Activated CD4-positive, alpha-beta T cell treated with anti-CD3 and anti-CD28 coated beads, Interleukin-2, amount 50 U/mL, for 16 hours (primary cell): ENCODE measurements around the gene IDH3G.

Experiments used
- DNase-seq: peaks from one replicate; pipeline ENCODE4 v3.0.0-alpha.2; 2020

IDH3G gene

DNA sequence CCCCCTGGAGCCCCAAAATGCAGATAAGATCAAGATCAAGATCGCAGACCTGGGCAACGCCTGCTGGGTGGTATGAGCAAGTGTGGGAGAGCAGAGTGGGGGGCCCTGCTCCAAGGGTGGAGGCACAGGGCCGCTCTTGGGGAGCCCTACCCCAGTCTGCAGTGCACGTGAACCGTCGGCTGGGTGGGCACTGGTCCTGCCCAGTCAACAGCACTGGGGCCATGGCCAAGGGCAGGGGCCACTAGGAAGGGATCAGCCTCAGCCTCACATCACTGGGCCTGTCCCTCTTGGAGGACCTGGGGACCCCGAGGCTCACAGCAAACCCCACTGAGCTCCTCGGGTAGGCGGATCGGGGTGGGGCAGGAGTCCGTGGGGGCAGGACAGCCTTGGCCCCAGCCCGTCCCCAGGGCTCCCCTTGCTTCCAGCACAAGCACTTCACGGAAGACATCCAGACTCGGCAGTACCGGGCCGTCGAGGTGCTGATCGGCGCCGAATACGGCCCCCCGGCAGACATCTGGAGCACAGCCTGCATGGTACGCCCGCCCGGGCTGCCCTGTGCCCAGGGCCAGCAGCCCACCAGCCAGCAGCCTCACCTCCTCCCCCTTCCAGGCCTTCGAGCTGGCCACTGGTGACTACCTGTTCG lies 9.7 kb downstream of the IDH3G start:
- DNase-seq, result no peak

DNA sequence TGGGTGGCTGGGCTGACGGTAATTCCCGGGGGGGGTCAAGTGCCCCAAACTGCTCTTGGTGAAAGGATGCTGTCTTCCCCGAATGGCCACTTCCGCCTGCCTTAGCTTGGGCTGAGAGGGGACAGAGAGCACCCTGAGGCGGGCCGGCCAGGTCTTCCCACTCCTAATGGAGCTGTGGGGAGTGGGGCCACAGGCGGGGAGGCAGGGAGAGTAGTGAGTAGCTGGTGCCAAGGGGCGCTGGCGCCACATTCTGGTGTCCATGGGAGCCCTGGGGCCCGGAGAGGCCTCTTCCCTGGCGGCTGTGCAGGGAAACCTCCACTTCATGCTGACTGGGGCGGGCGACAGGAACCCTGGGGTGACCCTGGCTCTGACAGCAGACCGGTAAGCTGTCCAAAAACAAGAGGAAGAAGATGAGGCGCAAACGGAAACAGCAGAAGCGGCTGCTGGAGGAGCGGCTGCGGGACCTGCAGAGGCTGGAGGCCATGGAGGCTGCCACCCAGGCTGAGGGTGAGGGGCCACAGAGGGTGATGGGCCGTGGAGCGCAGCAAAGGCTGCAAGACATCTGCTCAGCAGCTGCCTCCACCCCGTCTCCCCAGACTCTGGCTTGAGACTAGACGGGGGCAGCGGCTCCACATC lies 10.7 kb downstream of the IDH3G start:
- DNase-seq, result no peak

DNA sequence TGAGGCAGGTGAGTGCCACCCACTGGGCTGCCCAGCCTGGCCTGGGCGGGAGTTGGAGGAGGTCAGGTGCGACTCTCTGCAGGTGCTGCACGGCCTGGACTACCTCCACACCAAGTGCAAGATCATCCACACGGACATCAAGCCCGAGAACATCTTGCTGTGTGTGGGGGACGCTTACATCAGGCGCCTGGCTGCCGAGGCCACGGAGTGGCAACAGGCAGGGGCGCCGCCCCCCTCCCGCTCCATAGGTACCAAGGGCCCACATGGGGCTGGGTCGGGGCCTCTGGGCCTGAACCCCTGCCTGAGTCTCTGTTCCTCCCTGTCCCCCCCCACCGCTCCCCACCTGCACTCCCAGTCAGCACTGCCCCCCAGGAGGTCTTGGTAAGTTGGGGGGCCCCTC lies 11.3 kb downstream of the IDH3G start:
- no peak for DNase-seq

DNA sequence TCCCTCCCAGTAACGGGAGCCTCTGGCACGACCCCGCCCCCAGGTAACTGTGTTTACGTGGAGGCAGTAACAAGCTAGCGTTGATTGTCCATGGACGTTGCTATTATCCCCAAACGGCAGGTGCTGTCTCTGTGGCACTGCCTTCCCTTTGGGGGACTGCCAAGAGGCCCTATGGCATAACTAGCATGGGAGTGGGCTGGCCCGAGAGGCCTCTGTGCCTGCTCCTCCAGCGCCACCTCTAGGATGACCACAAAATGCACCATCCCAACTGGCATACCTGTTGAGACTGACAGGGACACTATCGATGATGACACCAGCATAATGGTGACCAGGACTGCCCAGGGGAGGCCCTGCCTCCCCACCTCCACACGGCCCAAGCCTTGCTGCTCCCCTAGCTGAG lies 11.9 kb downstream of the IDH3G start:
- DNase-seq, result no peak

DNA sequence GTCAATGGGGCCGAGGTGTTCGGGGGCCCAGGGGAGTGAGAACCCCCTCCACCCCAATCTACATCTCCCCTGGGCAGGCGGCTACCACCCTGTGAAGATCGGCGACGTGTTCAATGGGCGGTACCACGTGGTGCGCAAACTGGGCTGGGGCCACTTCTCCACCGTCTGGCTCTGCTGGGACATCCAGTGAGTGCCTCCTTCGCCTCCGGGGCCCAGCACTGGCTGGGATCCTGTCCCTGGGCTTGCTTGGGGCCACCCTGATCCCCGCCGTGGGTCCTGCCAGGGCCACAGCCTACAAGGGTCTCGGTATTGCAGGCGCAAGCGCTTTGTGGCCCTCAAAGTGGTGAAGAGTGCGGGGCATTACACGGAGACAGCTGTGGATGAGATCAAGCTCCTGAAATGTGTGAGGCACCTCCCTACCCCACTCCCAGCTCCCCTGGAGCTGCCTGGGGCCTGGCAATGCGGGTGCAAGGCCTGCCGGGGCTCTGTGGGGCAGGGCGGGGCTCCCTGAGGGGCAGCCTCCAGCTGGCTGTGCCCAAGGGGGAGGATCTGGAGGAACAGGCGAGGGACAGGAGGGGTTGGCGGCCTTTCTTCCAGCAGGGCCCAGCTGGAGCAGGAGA lies 12.6 kb downstream of the IDH3G start:
- no peak for DNase-seq

DNA sequence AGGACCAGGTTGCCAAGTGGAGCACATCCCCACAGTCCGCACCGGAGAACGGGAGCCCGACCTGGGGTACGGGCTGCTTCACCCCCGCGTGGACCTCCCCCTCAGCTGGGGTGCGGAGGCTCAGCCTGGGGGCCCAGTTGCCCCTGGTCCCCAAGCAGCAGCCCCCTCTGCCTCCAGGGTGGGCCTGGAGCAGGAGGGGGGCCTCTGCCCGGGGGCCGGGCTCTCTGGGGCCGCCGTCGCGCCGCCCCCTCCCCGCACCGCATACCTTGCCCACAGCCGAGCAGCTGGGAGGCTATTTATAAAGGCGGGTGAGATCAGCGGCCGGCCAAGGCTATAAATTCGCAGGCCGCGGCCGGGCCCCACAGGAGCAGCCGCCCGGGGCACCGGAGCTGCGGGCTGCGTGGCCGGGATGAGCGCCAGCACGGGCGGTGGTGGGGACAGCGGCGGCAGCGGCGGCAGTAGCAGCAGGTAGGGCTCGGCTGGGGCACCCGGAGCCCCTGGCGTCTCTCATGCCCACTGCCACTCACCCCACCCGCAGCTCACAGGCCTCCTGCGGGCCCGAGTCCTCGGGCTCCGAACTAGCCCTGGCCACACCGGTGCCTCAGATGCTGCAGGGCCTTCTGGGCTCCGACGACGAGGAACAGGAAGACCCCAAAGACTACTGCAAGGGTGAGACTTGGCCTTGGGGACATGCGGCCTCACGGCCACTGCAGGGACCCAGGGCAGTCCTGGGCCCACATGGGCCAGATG lies 13.3 kb downstream of the IDH3G start, which contains the start of gene SRPK3:
TSS of gene SRPK3 (plus strand) at position 364 of the 750 bp plus-strand sequence. CDS start at position 410, 46 bp downstream.
- no peak for DNase-seq

DNA sequence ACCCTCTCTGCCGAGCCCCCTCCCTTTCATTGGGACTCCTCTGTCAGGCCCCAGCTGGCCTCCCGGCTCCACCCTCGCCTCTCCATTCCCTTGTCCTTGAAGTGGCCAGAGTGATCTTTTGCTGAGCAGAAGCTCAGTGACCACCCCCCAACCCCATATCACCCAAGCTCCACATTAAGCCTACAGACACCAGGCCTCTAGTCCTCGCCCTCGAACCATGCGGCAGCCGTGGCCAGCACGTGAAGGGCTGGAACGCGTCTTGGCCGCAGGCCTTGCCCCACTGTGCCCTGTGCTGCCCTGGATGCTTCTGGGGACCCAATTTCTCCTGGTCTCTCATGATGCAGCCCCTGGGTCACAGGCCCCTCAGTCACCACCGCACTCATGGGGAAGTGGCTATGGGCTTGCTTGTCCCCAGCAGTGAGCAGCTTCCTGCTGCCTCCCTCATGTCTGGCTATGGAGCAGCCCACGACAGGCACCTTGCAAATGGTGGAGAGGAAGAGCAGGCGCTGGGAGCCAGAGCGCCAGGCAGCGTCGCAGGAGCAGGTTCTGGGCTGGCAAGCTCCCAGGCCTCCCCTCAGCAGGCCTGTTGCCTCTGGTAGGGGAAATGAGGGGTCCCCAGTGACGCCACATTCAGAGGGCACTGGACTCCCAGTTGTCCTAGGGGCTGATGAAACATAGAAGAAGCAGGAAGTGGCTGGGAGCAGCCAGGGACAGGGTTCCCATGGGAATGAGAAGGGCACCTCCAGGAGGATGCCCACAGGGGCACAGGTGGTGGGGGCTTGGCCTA lies 14.1 kb downstream of the IDH3G start:
- DNase-seq, result no peak

DNA sequence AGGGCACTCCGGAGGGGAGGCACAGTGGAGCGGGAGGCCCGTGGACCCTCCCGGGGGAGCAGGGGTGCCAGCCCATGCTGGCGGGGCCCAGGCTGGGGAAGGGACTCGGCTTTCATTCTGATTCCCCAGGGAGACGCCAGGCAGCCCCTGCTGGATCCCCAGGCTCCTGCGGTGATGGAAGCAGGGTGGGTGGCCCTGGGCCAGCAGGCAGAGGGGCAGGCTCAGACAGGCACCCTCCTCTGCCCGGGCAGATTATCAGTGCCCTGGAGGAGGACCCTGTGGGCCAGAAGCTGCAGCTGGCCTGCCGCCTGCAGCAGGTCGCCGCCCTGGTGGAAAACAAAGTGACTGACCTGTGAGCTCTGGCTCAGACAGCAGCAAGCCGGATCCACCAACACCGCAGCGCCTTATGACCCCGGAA lies 15.5 kb downstream of the IDH3G start:
- peak; percentile 24 for DNase-seq

DNA sequence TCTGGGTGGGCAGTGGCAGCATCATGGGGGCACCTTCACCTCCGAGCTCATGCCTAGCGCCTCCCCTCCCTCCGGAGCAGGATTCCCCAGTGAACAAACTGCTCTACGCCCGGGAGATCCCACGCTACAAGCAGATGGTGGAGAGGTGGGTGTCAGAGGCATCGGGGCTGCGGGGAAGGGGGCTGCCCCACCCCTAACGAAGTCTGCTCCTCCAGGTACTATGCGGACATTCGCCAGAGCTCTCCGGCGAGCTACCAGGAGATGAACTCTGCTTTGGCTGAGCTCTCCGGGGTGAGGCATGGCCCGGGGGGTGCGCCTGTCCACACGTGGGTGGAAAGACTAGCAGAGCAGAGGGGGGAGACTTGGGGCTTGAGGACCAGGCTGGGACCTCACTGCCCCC lies 16.0 kb downstream of the IDH3G start:
- DNase-seq, result no peak

DNA sequence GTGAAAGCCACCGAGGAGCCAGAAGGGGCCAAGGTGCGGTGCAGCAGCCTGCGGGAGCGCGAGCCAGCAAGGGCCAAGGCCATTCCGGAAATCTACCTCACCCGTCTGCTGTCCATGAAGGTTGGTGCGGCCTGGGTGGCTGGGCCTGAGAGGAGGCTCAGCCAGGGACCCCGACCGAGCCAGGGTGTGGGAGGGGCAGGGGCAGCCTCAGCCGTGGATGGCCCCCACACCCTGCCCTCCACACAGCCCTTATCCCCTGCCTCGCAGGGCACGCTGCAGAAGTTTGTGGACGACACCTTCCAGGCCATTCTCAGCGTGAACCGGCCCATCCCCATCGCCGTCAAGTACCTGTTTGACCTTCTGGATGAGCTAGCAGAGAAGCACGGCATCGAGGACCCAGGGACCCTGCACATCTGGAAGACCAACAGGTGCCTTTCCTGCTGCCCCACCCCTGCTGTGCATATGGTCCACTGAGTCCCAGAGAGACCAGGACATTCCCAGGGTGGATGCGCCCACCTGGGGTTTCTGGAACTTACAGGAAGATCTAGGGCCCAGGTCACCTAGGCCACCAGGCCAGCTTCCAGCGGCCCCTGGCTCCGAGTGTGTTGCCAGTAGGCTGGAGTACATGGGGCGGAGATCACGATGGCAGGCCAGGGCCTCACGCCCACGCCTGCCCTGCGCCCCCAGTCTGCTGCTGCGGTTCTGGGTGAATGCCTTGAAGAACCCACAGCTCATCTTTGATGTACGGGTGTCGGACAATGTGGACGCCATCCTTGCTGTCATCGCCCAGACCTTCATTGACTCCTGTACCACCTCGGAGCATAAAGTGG lies 16.7 kb downstream of the IDH3G start:
- DNase-seq, result no peak

DNA sequence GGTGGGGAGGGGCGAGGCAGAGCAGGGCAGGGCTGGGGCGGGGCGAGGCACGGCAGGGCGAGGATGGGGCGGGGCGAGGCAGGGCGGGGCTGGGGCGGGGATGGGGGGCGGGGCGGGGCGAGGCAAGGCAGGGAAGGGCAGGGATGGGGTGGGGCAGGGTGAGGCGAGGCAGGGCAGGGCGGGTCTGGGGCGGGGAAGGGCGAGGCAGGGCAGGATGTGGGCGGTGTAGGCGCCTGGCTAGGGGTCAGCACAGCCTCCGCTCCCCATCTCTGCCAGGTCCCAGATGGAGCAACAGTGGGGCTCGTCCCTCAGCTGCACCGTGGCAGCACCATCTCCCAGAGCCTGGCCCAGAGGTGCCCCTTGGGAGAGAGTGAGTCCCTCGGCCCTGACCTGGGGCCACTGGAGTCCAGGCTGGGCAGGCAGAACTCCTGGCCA lies 17.5 kb downstream of the IDH3G start:
- DNase-seq, result no peak

DNA sequence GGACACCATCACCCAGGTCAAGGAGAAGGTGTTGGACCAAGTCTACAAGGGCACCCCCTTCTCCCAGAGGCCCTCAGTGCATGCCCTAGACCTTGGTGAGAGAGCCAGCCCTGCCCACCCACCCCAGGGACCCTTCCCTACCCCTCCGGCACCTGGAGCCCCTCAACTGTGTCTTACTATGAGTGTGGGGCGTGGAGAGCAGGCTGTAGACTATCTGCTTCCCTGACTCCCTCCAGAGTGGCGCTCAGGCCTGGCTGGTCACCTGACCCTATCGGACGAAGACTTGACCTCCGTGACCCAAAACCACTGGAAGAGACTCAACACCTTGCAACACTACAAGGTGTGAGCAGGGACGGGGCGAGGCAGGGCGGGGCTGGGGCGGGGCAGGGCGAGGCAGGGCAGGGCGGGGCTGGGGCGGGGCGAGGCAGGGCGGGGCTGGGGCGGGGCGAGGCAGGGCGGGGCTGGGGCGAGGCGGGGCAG lies 18.0 kb downstream of the IDH3G start:
- DNase-seq, result no peak

DNA sequence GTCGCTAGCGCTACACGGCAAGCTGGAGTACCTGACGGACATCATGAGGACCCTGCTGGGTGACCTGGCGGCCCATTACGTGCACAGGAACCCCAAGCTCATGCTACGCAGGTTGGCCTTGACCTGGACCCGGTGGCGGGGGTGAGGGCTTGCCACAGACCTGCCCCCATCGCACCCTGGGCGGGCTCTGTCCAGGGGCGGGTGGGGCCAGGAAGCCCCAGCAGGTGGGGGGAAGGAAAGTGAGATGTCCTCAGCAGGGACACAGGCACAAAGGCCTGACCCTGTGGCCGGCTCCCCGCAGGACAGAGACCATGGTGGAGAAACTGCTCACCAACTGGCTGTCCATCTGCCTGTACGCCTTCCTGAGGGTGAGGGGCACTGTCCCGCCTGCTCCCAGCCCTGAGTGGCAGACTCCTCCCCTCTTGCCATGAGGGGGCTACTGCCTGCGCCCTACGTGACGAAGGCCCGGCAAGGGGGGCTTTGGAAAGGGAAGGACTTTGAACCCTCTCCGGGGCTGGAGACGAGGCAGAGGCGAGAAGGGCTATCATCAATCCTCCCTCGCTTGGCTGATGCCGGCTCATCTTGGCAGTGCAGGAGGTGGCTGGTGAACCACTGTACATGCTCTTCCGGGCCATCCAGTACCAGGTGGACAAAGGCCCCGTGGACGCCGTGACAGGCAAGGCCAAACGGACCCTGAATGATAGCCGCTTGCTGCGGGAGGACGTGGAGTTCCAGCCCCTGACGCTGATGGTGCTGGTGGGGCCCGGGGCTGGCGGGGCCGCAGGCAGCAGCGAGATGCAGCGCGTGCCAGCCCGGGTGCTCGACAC lies 18.7 kb downstream of the IDH3G start:
- DNase-seq, result no peak

DNA sequence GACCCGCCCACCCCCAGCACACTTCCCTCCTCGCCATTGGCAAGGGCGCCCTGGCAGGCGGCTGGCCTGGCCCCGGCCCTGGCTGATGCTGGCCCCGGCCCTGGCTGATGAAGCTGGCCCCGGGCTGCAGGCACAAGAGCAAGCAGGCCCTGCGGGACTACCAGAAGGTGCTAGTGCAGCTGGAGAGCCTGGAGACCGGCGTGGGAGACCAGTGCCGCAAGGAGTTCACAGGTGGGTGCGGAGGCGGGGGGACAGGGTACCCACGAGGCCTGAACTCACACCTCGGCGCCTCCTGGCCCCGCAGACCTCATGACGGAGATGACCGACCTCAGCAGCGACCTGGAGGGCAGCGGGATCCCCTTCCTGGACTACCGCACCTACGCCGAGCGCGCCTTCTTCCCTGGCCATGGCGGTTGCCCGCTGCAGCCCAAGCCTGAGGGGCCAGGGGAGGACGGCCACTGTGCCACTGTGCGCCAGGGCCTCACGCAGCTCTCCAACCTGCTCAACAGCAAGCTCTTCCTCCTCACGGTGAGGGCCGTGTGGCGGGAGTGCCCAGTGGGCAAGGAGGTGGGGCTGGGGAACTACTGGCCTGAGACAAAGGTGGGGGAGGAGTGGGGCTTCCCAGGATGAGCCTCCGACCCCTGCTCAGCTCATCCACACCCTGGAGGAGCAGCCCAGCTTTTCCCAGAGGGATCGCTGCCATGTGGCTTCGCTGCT lies 19.4 kb downstream of the IDH3G start:
- no peak for DNase-seq

DNA sequence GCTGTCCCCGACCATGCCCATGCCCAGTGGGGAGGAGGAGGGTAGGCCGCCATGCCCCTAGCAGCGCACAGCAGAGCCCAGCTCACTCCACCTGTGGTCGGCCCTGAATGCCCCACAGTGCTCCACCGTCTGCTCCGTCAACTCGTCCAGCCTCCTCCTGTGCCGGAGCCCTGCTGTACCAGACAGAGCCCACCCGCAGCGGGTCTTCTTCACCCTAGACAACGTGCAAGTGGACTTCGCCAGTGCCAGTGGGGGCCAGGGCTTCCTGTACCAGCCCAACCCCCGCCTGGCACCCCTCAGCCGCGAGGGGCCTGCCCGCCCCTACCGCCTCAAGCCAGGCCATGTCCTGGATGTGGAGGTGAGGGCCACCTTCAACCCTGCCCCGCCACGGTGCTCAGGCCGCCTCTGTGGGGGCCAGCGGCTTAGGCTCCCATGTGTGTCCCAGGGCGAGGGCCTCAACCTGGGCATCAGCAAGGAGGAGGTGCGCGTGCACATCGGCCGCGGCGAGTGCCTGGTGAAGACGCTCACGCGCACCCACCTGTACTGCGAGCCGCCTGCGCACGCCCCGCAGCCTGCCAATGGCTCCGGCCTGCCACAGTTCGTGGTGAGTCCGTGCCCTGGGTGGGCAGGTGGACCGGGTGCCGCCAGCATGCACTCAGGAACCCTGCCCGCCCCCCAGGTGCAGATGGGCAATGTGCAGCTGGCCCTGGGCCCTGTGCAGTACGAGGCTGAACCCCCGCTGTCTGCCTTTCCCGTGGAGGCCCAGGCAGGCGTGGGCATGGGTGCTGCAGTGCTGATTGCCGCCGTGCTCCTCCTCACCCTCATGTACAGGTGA lies 20.2 kb downstream of the IDH3G start:
- DNase-seq, result no peak

DNA sequence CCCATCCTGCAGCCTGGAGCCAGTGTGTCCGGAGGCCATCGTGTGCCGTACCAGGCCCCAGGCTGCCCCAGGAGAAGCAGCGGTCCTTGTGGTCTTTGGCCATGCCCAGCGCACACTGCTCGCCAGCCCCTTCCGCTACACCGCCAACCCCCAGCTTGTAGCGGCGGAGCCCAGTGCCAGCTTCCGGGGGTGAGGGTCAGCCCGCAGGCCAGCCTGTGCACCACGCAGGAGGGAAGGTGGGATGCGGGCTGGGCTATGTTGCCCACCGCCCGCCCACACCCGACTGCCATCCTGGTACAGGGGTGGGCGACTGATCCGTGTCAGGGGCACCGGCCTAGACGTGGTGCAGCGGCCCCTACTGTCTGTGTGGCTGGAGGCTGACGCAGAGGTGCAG lies 21.0 kb downstream of the IDH3G start:
- DNase-seq, result no peak

DNA sequence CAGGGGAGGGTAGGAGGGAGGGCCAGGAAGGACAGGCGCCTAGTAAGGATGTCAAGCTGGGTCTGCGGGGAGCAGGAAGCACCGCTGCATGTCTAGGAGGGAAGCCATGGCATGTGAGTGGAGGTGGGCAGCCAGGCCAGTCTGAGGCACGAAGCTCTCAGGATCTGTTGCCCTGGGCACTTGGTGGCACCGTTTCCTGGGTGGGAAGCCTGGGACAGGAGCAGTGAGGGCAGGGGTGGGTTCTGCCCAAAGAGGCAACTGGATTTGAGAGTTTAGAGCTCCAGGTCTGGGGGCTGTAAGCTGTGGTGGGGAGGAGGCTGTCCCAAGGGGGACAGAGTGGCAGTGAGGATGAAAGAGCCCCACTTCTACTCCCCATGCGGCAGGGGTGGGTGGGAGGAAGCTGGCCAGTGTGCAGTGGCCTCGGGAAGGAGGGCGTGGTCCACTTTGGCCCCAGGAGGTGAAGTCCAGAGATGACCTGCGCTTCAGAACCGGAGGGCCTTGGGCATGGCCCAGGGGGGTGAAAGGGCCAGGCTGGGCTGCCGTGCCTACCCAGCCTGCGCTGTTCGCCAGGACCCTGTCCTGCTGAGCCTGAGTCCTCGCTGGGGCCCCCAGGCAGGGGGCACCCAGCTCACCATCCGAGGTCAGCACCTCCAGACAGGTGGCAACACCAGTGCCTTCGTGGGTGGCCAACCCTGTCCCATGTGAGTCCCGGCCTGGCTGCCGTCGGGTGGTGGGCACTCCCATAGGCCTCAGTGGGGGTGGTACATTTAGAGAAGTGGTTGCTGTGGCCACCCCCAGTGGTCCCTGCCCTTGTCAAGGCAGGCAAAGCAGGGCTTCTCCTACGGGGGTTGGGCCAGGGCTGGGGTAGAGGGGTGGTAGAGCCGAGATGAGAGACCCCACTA lies 21.6 kb downstream of the IDH3G start:
- no peak for DNase-seq
